Stimulated activated CD8-positive, alpha-beta memory T cell treated with anti-CD3 and anti-CD28 coated beads, Interleukin-7, amount 100 ng/mL, for 48 hours (primary cell): Measurements from ENCODE around the gene NUTF2.
A peak's percentile ranks its signal among the peaks of the same experiment; 100 is the strongest.
"Not testable (repeated sequence)": the region's sequence is repeated elsewhere in the genome, so short reads cannot be mapped to it uniquely, and the experiment has no call there.

Experiments used
- DNase-seq, 2 donors: peaks; one replicate each; pipeline ENCODE4 v3.0.0-alpha.2; 2020; ENCODE audit warnings: low read depth in 1 of 2; ENCODE audit errors: extremely low read depth in 1 of 2

NUTF2 gene

GRCh38 chr16:67862623-67863583, 16.2 kb downstream of the NUTF2 start:
- DNase-seq, result no peak

GRCh38 chr16:67864044-67864443, 17.3 kb downstream of the NUTF2 start:
- DNase-seq, result not testable (repeated sequence)

GRCh38 chr16:67864594-67864993, 17.9 kb downstream of the NUTF2 start:
- DNase-seq, result no peak

- no peak for DNase-seq
These were observed 18.6 kb downstream of the NUTF2 start for GRCh38 chr16:67865318-67865717.

GRCh38 chr16:67868290-67868689, 21.6 kb downstream of the NUTF2 start:
- no peak for DNase-seq

GRCh38 chr16:67869653-67870052, 22.9 kb downstream of the NUTF2 start:
- no peak for DNase-seq

GRCh38 chr16:67871256-67871655, 24.5 kb downstream of the NUTF2 start:
- DNase-seq, result no peak

GRCh38 chr16:67872131-67872630, 25.4 kb downstream of the NUTF2 start:
- no peak for DNase-seq

- peak; percentile 82 to 85 for DNase-seq
These were observed 26.1 kb downstream of the NUTF2 start, which contains the start of gene EDC4 for GRCh38 chr16:67872631-67873434. EDC4 (plus strand) TSS chr16:67873052; CDS start chr16:67873262, 210 bp downstream.

GRCh38 chr16:67873435-67874370, 27.0 kb downstream of the NUTF2 start:
- DNase-seq, result no peak

- DNase-seq, result no peak
These were observed 27.6 kb downstream of the NUTF2 start for GRCh38 chr16:67874372-67874771.

GRCh38 chr16:67877064-67877463, 30.3 kb downstream of the NUTF2 start:
- DNase-seq, result no peak

GRCh38 chr16:67878232-67878631, 31.5 kb downstream of the NUTF2 start:
- DNase-seq, result no peak

GRCh38 chr16:67878846-67879245, 32.1 kb downstream of the NUTF2 start:
- no peak for DNase-seq

GRCh38 chr16:67879462-67879861, 32.7 kb downstream of the NUTF2 start:
- no peak for DNase-seq

GRCh38 chr16:67879936-67880335, 33.2 kb downstream of the NUTF2 start:
- DNase-seq, result no peak

GRCh38 chr16:67880584-67880983, 33.9 kb downstream of the NUTF2 start:
- no peak for DNase-seq

GRCh38 chr16:67881621-67882161, 35.0 kb downstream of the NUTF2 start:
- no peak for DNase-seq

GRCh38 chr16:67882374-67883145, 35.8 kb downstream of the NUTF2 start:
- no peak for DNase-seq
